Measurements from ENCODE around the gene TEX44. TPM values are rescaled to one million over a fixed set of nuclear protein-coding genes. Genes with fewer than 3 reads are reported as not detected.

TEX44 gene
- total RNA-seq, 4 donors from 2014 or later = not detected

DNA sequence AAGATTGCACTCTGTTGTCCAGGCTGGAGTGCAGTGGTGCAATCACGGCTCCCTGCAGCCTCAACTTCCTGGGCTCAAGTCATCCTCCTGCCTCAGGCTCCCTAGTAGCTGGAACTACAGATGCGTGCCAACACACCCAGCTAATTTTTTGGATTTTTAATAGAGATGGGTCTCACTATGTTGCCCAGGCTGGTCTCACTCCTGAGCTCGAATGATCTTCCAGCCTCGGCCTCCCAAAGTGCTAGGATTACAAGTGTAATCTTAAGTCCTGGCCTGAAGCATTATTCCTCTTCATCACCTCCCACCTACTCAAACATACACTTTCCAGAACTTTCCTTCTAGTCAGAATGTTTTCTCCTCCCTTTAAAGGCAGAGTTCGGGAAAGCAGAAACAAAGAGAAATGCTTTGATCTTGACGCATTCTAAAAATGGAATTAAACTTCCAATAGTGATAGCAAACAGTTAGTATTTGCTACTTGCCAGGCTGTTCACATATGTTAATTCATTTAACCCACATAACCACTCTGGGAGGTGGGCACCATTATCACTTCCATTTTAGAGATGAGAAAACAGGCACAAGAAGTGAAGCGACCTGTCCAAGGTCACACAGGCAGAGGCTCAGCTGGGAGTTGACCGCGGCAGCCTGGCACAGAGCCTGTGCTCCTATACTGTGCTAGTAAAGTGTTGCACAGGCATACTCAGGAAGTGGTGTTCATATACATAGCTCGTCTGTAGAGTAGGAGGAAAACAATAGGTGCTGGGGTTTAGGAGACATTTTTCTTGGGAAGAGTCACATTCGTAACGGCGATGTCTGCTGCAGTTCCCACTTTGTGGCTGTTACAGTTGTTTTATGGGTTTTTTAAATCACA, 24.6 kb downstream of the TEX44 start:
- TF ChIP-seq, protein P1, sequence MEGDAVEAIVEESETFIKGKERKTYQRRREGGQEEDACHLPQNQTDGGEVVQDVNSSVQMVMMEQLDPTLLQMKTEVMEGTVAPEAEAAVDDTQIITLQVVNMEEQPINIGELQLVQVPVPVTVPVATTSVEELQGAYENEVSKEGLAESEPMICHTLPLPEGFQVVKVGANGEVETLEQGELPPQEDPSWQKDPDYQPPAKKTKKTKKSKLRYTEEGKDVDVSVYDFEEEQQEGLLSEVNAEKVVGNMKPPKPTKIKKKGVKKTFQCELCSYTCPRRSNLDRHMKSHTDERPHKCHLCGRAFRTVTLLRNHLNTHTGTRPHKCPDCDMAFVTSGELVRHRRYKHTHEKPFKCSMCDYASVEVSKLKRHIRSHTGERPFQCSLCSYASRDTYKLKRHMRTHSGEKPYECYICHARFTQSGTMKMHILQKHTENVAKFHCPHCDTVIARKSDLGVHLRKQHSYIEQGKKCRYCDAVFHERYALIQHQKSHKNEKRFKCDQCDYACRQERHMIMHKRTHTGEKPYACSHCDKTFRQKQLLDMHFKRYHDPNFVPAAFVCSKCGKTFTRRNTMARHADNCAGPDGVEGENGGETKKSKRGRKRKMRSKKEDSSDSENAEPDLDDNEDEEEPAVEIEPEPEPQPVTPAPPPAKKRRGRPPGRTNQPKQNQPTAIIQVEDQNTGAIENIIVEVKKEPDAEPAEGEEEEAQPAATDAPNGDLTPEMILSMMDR (IDR thresholded peaks at IDR 0.05; ENCODE audit: low read depth) = no peak

DNA sequence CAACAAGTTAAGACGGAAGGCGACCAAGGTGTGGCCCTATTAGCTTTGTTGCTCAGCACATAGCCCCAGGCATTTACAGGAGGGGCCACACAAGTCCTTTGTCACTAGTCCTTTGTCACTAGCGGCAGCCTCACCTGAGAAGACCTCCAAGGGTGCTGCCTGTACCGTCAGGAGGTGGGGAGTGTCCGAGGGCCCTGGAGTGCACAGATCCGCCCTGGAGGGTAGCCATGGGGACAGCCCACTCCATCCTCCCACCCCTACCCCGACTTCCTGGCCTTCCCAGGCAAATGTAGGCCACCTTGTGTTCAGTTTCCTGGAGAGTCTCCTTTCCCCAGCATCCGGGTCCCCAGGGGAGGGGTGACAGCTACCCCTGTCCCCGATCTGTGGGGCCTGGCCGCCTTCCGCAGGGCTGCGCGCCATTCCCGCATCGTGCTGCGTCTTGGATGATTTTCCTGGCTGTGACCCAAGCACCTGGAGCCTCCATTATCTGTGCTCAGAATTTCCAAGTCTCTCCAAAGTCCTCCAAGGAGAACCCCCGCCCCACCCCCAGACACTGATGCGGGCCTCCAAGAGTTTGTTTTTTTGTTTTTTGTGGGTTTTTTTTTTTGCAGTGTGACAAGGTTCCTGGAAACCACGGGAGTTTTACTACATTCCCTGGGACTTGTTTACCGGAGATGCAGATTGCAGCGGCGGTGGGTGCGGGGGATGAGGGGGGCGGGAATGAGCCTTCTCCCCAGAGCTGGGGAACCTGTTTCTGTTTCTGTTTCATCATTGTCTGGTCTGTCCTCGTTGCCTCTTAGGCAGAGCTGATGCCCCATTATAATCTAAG, 28.6 kb downstream of the TEX44 start:
- TF ChIP-seq, protein P1 (IDR thresholded peaks at IDR 0.05; ENCODE audit: low read depth) = no peak

DNA sequence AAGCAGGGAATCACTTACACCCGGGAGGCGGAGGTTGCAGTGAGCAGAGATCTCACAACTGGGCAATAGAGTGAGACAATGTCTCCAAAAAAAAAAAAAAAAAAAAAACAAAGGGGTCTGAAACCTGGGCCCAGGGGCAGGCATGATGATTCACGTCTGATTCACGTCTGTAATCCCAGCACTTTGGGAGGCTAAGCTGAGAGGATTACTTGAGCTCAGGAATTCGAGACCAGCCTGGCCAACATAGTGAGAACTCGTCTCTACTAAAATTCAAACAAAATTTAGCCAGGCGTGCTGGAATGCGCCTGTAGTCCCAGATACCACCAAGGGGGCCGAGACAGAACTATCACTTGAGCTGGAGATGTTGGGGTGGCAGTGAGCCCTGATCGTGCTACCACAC, 30.3 kb downstream of the TEX44 start:
- TF ChIP-seq, protein P1 (IDR thresholded peaks at IDR 0.05; ENCODE audit: low read depth) = no peak

DNA sequence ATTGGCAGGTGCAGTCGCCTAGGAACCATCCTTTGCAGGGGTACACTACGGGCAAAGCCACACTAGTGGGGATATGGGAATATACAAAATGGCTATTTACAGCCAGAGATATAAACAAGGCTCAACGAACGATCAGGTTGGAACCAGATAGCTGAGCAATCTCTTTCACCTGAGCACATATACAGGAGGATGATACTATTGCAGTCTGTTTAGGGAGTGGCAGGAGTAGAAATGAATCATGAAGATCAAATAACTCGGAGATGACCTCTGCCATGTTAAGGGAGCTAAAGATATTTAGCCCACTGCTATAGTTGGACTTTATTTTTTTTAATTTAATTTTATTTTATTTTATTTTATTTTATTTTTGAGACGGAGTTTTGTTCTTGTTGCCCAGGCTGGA, 33.8 kb downstream of the TEX44 start:
- TF ChIP-seq, protein P1 (IDR thresholded peaks at IDR 0.05; ENCODE audit: low read depth) = no peak

DNA sequence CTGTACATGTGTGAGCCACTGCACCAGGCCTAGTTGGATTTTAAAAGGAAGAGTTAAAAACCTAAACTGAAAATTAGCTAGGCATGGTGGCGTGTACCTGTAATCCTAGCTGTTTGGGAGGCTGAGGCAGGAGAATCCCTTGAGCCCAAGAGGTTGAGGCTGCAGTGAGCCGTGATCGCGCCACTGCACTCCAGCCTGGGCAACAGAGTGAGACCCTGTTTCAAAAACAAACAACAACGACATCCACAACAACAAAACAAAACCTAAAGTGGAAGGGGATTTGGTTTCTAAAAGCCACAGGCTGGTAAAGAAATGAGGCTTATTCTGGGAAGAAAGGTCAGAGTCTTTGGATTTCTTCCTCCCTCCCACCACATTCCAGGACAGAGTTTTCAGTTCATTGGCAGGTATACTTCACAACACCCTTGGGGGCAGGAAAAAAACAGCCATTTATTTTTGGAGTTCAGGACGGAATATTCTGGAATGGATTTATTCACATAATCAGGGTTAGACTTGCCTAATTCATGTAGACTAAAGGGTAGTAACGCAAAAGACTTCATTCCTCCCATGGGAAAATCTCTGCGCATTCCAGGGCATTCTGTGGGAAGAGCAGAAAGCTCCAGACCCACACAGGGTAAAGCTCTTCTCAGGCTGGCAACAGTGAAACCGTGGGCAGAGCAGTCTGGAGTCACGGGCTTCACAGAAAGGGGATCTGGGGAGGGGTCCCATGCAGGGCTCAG, 34.9 kb downstream of the TEX44 start:
- TF ChIP-seq, protein P1 (IDR thresholded peaks at IDR 0.05; ENCODE audit: low read depth) = no peak

DNA sequence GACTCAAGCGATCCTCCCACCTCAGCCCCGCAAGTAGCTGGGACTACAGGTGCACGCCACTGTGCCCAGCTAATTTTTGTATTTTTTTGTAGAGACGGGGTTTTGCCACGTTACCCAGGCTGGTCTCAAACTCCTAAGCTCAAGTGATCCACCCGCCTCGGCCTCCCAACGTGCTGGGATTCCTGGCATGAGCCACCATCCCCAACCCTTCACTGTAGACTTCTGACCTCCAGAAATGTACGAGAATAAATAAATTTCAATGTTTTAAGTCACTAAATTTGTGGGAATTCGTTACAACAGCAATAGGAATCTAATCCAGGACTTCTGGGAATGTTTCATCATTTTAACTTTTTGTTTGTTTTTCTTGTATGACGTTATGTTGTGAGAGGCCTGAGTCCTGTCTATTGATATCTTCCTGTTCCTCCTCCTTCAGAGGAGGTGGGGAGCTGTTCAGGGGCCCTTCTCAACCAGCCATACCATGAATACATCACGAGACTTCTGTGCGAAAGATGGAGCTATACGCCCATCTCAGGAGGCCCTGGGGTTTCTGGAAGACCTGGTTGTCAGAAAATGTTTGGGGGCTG, 40.0 kb downstream of the TEX44 start:
- TF ChIP-seq, protein P1 (IDR thresholded peaks at IDR 0.05; ENCODE audit: low read depth) = no peak
